GM21526 (cell line): ENCODE data around the gene LCN6.
"Not testable (repeated sequence)": the region's sequence is repeated elsewhere in the genome, so short reads cannot be mapped to it uniquely, and the experiment has no call there.

Experiments
- ATAC-seq: cut with Tn5 transposase; IDR thresholded peaks from one replicate; pipeline ENCODE4 v1.9.1; 2021; ENCODE audit warnings: moderate library complexity; ENCODE audit not compliant: unreplicated experiment, low FRiP score

Gene LCN6

GRCh38 chr9:136784249-136784996 is 36.1 kb upstream of the LCN6 start:
- ATAC-seq: no peak

- ATAC-seq: no peak
These were observed 34.1 kb upstream of the LCN6 start for GRCh38 chr9:136782452-136782851.

- no peak for ATAC-seq
These were observed 31.5 kb upstream of the LCN6 start for GRCh38 chr9:136779808-136780207.

GRCh38 chr9:136777359-136777758 is 29.0 kb upstream of the LCN6 start:
- no peak for ATAC-seq

- no peak for ATAC-seq
These were observed 28.6 kb upstream of the LCN6 start for GRCh38 chr9:136776947-136777346.

- ATAC-seq: no peak
These were observed 26.9 kb upstream of the LCN6 start for GRCh38 chr9:136775191-136775590.

- no peak for ATAC-seq
These were observed 26.2 kb upstream of the LCN6 start for GRCh38 chr9:136774416-136775045.

- no peak for ATAC-seq
These were observed 25.2 kb upstream of the LCN6 start for GRCh38 chr9:136773386-136774044.

GRCh38 chr9:136771907-136772415 is 23.6 kb upstream of the LCN6 start:
- no peak for ATAC-seq

GRCh38 chr9:136769710-136770191 is 21.4 kb upstream of the LCN6 start:
- no peak for ATAC-seq

- ATAC-seq: not testable (repeated sequence)
These were observed 18.2 kb upstream of the LCN6 start for GRCh38 chr9:136766410-136767120.

- ATAC-seq: peak; percentile 53
These were observed 17.6 kb upstream of the LCN6 start for GRCh38 chr9:136765745-136766409.

- ATAC-seq: no peak
These were observed 16.7 kb upstream of the LCN6 start for GRCh38 chr9:136765041-136765440.

GRCh38 chr9:136764301-136764891 is 16.1 kb upstream of the LCN6 start, which contains the start of gene LCN15:
TSS of gene LCN15 (minus strand) at chr9:136764518. CDS start at chr9:136764488, 30 bp downstream.
- no peak for ATAC-seq

GRCh38 chr9:136763649-136764035 is 15.3 kb upstream of the LCN6 start:
- ATAC-seq: no peak

- ATAC-seq: no peak
These were observed 14.8 kb upstream of the LCN6 start for GRCh38 chr9:136762915-136763648.

- no peak for ATAC-seq
These were observed 13.9 kb upstream of the LCN6 start for GRCh38 chr9:136762221-136762691.

- ATAC-seq: no peak
These were observed 13.2 kb upstream of the LCN6 start for GRCh38 chr9:136761545-136761981.
